ENCODE measurements around the gene ACTA2.
A peak's percentile ranks its signal among the peaks of the same experiment; 100 is the strongest.

The ACTA2 gene

GRCh38 chr10:88994019-88994418 lies 41.4 kb upstream of the ACTA2 start:
- no peak for DNase-seq (ENCODE audit: low read depth)
- no peak overlapping the region for H3K4me3 ChIP-seq (ENCODE audit: low read length)
- TF ChIP-seq, protein P1, sequence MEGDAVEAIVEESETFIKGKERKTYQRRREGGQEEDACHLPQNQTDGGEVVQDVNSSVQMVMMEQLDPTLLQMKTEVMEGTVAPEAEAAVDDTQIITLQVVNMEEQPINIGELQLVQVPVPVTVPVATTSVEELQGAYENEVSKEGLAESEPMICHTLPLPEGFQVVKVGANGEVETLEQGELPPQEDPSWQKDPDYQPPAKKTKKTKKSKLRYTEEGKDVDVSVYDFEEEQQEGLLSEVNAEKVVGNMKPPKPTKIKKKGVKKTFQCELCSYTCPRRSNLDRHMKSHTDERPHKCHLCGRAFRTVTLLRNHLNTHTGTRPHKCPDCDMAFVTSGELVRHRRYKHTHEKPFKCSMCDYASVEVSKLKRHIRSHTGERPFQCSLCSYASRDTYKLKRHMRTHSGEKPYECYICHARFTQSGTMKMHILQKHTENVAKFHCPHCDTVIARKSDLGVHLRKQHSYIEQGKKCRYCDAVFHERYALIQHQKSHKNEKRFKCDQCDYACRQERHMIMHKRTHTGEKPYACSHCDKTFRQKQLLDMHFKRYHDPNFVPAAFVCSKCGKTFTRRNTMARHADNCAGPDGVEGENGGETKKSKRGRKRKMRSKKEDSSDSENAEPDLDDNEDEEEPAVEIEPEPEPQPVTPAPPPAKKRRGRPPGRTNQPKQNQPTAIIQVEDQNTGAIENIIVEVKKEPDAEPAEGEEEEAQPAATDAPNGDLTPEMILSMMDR (conservative IDR thresholded peaks at IDR 0.05; ENCODE audit: low read depth, low read length) = no peak

DNA sequence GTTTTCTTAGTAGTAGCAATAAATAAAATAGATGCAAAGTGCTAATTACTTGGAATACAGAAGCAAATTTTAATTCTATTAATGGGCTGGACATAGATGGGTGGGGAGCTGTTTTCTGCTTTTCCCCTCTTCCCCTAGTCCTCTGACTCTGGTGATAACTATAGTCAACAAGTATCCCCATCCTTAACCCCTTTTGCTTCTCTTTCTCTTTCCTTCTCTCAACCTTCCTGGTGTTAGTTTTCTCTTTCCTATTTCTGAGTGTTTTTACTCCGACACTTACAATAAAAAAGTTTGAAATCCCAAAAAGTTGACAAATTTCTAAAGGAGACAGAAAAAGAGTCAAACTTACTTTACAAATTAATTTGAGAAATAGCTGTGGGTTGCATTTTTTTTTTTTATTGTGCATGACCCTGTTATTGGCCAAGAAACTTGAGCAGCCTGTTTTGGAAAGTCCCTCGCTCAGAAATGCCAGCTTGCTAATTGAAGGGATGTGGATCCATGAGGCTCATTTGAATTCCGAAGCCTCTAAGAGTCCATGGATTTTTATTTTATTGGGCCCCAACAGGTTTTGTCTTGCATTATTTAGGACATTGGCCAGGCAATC lies 40.5 kb upstream of the ACTA2 start:
- TF ChIP-seq, protein P1 (conservative IDR thresholded peaks at IDR 0.05; ENCODE audit: low read depth, low read length) = no peak
- no peak overlapping the region for H3K4me3 ChIP-seq (ENCODE audit: low read length)
- DNase-seq (ENCODE audit: low read depth) = no peak

DNA sequence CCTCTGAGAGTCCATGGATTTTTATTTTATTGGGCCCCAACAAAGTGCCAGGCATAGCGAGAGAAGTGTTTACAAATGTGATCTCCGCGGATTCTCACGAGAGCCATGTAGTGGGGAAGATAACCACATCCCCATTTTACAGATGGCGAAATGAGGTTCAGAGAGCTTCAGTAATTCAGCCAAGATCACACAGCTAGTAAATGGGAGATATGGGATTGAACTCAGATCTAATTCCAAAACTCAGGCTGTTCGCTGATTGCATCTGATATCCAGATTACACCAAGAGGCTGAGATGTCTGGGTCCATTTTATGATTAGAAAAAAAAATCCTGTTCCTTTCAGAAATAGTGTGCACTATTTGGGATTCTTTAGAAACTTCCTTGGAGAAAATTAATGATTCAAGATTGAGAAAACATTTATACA lies 39.3 kb upstream of the ACTA2 start:
- TF ChIP-seq, protein P1 (conservative IDR thresholded peaks at IDR 0.05; ENCODE audit: low read depth, low read length) = no peak
- H3K4me3 ChIP-seq (ENCODE audit: low read length) = peak overlapping the region; percentile 87
- DNase-seq (ENCODE audit: low read depth) = no peak

GRCh38 chr10:88991161-88991898 lies 38.8 kb upstream of the ACTA2 start:
- DNase-seq (ENCODE audit: low read depth) = no peak
- peak overlapping the region; percentile 87 for H3K4me3 ChIP-seq (ENCODE audit: low read length)
- TF ChIP-seq, protein P1 (conservative IDR thresholded peaks at IDR 0.05; ENCODE audit: low read depth, low read length) = no peak

- no peak for DNase-seq (ENCODE audit: low read depth)
- H3K4me3 ChIP-seq (ENCODE audit: low read length) = peak within 1 kb of the TSS; percentile 87
- TF ChIP-seq, protein P1 (conservative IDR thresholded peaks at IDR 0.05; ENCODE audit: low read depth, low read length) = no peak
Observed at GRCh38 chr10:88990384-88991160, 38.0 kb upstream of the ACTA2 start, which contains the start of gene FAS. FAS (plus strand) TSS chr10:88990798; CDS start chr10:88990877, 79 bp downstream.

DNA sequence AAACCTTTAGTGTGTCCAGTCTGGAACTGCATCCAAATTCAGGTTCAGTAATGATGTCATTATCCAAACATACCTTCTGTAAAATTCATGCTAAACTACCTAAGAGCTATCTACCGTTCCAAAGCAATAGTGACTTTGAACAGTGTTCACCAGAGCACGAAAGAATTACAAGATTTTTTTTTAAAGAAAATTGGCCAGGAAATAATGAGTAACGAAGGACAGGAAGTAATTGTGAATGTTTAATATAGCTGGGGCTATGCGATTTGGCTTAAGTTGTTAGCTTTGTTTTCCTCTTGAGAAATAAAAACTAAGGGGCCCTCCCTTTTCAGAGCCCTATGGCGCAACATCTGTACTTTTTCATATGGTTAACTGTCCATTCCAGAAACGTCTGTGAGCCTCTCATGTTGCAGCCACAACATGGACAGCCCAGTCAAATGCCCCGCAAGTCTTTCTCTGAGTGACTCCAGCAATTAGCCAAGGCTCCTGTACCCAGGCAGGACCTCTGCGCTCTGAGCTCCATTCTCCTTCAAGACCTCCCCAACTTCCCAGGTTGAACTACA lies 37.3 kb upstream of the ACTA2 start:
- no peak for DNase-seq (ENCODE audit: low read depth)
- TF ChIP-seq, protein P1 (conservative IDR thresholded peaks at IDR 0.05; ENCODE audit: low read depth, low read length) = no peak
- H3K4me3 ChIP-seq (ENCODE audit: low read length) = peak overlapping the region; percentile 87

Data from retinal pigment epithelial cell (primary cell).